ENCODE measurements around the gene ALKBH3.
A peak's percentile ranks its signal among the peaks of the same experiment; 100 is the strongest.

The ALKBH3 gene

DNA sequence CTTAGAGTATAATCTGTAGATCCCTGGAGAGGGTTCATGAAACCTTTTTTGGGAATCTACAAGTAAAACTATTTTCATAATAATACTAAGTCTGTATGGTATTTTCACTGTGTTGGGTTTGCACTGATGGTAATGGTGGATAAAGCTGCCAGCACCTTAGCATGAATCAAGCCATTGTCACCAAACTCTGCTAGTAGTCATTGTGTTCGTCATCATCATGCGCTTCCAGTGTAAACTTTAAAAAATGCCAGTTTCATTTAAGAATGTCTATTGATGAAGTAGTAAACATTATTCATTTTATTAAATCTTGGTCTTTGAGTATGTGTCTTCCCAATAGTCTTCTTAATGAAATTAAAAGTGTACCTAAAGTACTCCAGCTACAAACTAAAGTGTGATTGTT, 15.0 kb downstream of the ALKBH3 start:
- DNase-seq: no peak

DNA sequence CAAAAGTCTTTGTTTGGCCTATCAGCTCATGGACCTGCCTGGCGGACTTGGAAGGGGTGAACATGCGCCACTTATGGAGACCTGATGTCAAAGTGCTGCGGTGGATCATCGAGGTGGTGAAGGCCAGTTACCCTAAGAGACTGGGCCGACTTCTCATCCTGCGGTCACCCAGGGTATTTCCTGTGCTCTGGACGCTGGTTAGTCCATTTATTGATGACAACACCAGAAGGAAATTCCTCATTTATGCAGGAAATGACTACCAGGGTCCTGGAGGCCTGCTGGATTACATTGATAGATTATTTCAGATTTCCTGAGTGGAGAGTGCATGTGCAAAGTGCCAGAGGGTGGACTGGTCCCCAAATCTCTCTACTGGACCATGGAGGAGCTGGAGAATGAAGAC, 17.9 kb downstream of the ALKBH3 start:
- DNase-seq: no peak

DNA sequence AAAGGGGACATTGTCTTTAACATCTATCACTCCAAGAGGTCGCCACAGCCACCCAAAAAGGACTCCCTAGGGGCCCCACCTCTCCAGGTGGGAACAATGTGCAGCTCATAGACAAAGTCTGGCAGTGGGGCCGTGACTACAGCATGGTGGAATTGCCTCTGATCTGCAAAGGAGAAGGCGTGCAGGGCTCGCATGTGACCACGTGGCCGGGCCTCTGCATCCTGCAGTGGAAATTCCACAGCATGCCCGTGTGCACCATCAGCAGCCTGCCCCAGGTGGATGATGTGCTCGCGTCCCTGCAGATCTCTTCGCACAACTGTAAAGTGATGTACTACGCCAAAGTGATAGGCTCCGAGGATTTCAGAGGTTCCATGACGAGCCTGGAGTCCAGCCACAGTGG, 18.5 kb downstream of the ALKBH3 start:
- DNase-seq: no peak

DNA sequence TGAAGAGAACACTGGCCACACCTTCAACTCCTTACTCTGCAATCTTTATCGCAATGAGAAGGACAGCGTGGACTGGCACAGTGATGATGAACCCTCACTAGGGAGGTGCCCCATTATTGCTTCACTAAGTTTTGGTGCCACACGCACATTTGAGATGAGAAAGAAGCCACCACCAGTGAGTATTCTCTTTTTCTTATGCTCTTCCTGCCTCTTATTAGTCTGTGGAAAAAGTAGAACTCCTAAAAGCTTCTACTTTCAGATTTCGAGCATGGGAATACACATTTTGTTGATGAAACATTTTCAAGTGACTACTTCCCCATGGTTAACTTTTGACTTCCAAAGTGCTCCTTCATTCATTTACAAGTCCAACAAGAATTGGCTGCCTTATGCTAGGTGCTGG, 20.9 kb downstream of the ALKBH3 start:
- DNase-seq: no peak

DNA sequence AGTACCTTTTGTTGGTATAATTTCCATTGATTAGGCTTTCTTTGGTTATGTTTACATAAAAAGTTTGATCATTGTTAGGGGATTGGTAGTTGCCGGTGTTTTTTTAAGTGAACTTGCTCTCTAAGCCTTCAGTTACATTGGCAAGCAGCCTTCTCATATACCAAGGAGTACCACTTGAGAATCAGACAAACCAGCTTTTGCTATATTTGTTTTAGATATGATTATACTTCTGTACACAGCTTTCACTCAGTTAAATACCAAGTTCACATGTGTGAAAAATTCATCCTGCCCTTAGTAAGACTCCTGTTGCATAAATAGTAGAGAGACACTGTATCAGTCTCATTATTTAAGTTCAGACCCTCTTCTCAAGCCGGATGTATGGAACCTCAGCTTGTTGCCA, 22.4 kb downstream of the ALKBH3 start:
- DNase-seq: no peak

DNA sequence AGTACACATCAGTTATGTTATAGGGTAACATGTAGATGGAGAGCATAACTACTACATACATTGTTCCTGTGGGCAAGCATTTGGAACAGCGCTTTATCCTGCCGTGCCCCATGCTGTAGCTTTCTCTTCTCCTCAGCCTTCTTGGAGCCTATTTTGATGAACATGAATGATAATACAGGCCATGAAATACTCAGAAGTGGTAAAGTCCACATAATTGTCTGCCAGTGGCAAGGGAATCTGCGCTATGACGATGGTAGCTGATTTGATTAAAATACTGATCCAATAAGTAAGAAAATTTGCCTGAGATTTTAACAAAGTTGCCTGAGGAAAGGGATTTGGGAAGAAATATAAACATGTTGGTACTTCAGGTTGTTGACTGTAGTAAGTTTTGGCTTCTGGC, 23.3 kb downstream of the ALKBH3 start:
- DNase-seq: no peak

DNA sequence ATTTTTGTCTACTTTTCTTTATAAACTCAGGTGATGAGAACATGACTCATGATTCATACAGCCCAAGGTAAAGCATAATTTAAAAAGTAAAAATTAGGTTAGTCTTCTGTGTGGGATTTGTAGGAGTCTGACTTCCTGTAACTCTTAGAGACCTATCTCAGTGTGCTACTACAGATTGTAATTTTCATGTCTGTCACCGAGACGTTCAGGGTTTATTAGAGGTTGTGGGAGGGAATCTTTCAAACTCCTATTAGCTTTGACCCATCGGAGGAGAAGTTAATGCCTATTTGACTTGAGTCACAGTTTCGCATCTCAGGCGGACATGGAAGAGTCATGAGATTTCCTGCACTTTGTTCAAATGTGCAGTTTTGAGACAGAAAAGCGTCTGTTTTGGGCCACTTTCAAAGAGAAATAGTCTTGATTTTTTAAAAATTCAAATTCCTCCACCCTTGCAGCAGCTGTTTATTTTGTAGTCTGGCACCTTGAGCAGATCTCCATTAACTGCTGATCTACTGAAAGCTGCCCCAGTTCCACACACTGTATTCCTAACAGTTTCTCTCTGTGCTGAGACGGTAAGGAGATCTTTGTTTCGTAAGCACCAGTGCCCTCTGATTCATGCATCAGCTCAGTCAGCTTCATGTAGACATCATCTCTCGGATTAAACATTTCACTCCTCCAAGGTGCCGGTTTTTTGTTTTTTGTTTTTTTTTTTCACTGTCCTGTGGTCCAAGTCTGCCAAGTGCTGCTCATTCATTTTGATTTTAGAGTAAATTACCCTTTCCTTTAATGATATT, 24.3 kb downstream of the ALKBH3 start:
- DNase-seq: no peak

DNA sequence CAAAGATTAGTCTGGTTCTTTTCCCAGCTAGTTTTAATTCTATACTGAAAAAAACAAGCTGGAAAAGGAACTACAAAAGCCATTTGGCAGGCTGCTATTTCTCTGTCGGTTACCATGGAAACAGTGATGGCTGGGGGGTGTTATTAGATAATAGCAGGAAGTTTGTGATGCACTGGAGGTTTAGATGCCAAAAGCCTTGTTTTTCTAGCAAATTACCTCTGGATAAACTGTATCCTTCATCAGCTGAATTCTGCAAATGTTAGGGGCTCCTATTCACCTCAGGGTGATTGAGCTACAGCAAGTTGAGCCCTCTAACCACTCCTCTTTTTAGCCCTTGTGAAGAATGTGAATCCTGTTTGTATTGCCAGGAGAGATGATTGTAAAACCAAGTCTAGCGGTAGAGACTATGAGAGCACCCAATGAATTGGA, 25.2 kb downstream of the ALKBH3 start:
- DNase-seq: no peak

DNA sequence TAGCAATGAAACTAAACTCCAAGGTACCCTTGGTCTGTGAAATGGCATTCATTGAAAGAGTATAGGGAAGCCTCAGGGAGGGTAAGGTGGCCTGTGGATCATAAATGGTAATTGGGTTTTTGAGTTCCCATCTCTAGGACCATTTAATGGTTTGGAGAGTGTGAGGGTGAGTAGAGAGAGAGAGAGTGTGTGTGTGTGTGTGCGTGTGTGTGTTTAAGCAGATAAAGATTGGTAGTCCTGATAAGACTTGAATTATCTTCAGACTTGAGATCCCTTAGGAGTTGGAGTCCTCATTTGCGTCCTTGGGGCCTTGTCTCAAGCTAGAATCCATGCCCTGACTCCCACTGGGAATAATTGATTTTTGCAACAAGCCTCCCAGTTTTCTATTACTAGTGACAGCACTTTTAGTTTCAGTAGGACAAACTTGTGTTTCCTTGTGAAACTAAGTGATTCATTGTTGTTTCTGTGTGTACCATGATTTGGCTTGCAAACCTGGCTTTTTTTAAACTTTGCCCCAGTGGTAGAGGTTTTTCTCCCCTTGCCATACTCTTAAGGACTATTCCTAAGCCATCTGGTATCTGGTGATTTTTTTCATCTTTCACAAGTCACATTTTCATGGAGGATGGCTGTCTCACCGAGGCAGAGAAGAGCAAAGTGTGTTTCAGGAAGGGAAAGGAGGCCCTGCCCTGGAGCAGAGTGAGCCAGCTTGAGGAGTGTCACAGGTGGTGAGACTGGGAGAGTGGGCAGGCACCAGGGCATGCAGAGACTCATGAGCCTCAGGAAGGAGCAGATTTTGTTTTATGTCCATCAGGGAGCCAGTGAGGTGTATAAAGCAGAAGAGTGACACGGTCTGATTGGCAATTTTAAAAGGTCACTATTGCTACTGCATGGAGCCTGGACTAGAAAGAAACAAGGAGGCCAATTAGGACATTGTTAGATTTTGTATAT, 26.7 kb downstream of the ALKBH3 start:
- DNase-seq: no peak

DNA sequence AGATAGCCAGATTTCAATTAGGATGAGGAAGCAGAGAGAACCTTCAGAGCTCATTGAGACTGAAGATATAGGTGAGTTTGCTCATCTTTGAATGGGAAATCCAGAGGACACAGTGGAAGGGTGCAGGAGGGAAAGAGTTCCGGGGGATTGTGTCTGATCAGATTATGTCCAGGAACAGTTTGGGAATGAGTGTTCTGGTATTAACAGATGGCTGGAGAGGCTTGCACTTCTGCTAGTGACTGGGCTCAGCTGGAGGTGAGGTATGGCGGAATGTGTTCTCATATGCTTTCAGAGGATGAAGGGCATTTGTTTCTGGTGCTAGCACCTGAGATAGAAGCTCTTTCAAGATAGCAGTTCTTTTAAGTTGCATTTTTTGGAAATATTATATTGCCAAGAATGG, 27.6 kb downstream of the ALKBH3 start:
- no peak for DNase-seq

DNA sequence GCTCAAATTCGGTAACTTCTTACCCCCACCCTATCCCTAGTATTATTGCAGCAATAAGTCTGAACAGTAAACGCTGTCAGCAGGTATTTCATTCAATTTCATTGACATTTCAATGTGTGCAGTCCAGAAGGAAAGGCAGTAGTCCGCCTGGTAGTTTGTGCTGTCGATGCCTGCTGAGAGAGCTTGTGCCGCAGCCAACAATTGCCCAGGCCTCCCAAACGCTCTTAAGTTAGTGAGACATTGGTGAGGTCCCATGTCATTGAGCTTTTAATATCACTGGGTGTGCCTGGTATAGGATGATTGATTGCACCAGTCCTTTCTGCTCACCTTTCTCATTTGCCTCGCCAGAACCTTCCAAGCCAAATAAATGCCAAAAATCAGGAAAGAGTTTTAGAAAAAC, 28.1 kb downstream of the ALKBH3 start:
- DNase-seq: no peak

DNA sequence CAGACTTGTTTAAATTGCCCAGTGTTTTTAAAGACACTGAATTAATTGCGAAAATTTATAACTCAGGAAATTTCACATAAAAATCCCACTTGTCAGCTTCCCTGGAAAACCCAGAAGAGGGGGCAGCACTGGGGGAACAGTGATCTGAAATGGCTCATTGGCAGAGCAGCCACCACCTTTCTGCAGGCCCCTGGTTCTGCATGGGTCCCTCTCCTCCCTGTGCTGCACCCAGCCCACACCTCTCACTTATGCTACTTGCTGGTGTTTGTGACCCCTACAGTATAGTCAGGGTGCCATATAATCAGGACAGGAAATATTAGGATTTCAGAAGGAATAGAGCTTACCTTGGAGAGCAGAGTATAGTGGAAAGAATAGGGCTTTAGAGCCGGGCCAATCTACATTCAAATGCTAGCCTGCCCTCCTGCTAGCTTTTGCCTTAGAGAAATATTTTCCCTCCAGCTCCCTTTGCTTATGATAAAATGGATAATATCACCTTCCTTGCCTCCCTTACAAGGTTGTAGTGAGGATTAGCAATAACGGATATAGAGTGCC, 33.3 kb downstream of the ALKBH3 start:
- no peak for DNase-seq

DNA sequence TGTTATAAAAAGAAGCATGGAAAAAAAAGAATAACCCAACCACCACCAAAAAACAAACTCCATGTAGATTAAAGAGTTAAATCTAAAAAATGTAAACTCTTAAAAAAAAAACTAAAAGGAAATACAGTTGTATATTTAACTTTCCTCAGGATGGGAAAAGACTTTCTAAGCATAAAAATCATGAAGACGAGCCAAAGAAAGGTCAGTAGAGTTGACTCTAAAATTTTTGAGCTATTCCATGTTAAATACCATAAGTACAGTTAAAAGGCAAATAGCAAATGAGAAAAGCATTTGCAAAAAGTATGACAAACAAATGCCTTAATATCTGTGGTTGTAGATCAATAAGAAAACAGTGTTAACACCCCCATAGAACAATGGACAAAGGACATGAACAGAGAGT, 33.8 kb downstream of the ALKBH3 start:
- DNase-seq: no peak

DNA sequence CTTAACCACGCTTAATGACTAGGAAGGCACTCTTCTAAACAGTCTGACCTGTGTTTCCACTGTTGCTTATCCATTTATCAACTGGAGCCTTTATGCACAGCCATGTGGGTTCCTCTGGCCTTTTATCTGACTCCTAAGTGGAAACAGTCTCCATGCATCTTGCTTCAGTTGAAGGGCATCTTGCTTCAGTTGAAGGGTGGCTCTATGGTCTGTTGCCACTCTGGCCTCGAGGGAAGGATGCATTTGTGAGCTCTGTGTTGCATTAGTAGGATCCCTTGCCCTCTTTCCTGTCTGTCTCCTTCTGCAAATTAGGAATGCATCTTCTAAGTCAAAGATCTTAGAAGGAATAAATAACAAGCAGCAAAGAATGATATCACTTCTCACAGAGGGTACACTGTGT, 36.0 kb downstream of the ALKBH3 start:
- DNase-seq: no peak

DNA sequence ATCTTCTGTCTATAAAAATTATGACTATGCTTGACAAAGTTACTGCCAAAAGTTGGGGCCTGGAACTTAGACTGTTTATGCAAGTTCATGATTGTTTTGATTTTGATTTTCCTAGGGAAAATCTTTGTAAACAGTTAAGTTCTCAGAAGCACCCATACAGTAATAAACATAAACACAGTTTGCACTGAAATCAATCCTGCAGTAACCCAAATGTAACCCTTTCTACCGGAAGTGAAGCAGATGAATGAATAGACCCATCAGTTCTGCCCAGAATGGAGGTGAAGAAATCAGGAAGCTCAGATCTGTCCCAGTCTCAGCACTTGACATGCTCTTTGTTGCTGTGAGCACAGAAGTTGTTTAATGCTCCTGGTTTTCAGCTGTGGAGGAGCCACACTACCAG, 37.2 kb downstream of the ALKBH3 start:
- DNase-seq: no peak

DNA sequence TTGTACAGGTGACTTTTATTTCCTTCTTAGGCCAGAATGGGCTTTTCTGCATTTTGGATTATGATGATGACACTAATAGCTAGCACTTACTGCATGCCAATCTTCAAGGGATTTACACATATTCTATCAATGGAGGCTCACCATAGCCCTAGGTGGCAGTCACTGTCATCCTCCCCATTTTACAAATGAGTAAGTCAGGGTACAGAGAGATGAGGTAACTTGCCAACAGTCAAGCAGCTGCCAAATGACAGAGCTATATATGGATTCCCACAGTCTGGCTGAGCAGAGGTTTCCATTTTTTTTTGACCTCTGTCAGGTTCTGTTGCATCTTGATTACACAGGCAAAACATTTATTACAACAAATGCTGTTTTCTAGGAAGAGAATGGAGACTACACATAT, 38.0 kb downstream of the ALKBH3 start:
- no peak for DNase-seq

DNA sequence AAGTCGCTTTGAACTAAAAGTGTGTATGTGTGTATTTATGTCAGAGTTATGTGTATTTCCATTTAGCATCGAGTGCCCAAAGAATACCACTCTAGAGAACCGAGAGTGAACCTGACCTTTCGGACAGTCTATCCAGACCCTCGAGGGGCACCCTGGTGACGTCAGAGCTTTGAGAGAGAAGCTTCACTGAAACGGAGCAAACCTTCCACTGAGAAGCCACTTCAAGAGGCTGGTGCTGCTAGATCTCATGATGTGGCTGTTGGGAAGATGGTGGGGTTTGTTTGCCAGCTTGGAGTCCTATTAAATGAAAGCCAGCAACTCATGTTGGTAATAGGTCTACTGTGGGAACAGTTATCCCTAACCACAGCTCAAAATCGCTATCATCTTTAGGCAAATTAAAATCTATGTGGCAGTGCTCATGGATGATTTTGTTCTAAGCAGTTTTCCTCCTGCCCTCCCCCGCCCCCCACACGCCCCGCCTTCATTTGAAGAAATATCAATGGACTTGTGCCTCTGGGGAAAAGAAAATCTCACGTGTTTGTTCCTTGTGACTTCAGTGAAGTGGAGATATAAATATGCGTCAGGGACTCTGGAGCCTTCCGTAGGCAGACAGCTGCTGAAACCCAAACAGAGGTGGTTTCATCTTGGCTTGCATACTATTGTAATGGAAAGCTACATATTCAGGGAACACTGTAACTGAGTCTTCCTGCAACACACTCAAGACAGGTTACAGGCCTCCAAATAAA, 39.4 kb downstream of the ALKBH3 start:
- DNase-seq: no peak

DNA sequence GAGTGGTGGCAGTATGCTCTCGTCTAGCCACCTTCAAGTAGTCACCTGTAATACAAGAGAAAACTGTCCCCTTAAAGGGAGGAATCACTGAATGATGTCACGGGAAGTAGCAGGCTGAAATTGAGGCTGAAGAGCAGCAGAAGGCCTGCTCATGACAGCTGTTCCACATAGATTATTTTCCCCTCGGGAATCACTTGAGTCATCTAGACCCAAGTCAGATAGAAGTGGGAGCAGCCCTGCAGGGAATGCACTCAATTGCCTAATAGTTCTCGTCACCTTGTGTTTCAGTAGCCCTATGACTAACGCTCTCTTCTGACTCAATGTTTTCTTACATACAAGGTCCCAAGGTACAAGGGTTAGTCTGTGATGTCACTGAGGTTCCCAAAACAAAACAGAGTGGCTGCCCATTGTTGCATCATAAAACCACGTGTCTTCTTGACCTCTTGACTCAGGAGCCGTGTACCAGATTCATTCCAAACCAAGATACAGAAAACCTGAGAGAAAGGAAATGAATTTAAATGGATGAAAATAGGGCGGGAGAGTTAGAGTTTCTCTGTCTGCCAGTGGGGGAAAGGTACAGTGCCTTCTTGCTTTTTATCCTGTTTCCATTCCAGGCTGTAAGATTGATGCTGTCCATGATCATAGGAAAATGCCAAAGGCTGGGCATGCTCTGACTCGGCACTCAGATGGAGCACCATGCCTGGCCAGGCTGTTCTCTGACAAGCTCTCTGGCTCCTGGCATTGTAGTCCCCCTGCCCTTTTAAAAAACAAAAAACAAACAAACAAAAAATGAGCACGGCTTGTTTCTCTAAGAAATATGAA, 40.2 kb downstream of the ALKBH3 start:
- DNase-seq: peak; percentile 83

DNA sequence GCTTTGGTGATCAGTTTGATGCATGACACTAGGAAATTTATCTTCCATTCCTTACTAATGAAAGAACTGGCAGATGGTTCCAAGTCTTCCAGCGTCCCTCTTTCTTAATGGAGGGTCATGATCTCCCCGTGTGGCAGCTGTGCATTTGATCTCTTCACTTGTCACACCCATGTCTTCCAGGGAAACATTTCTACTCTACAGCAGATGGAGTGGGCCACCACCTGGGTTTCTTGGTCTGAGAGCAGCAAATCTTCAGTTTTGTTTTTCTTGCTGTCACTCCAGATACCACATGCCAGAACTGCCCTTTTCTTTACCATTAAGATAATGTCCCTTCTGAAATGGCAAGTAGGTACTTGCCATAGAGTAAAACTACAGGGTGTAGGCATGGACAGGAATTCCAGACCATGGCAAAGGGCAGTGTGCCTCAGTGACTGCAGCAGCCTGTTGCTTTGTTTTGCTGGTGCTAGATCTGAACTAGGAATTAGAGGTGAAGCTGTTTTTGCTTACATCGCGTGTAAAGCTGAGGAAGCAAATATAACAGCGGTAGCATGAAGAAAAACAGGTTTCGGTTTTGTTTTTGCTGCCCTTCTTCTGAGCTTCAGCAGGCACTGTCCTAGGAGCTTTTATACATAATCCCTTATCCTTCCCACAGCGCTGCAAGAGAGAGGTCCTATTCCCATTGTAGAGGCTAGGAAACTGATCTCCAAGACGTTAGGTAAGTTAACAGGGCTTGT, 41.1 kb downstream of the ALKBH3 start:
- DNase-seq: no peak

DNA sequence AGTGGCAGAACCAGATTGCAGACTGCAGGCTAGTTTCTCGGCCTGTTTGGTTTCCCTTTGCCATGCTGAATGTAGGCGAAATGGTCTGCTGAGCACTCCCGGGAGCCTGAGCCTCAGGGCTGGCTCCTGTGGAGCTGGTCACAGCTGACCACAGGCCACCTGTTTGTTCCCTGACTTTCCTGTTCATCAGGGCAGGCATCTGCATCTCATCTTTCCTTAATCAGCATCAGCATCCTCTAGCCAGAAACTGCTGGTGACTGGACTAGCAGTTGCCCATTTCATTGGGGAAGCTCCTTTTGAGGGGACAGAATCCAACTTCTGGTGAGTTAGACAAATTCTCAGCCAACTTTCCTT, 41.6 kb downstream of the ALKBH3 start:
- no peak for DNase-seq

DNA sequence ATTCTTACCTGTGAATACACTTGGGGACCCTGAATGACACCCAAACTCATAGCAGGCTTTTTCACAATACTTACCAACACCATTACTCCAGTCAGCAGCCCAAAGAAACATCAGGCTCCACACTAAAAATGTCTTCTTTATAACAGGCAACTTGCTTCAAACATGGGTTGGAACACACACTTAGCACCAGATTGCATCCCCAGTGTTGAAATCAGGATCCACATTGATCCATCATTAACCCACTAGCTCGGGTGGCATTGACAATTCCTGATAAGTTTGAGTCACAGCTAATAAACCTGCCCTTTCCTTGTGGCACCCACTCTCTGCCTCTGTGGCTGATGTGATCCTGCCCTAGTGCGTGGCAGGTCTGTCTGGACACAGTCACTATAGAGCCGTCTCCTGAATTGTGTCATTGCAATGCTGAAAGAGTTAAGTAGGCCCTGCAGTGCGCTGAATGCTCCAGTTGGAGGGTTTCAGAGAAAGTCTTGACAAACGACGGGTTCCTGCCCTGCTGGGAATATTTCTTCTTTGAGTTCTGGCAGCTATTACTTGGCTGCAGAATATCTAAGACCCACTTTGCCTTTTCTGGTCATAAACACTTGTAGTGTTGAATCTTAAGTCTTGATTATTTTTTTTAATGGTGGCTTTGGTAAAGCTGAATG, 42.2 kb downstream of the ALKBH3 start:
- DNase-seq: no peak
